Kidney capillary endothelial cell (primary cell): ENCODE data around the gene RTL10.

Experiments
- DNase-seq: peaks from one replicate; pipeline ENCODE4 v3.0.0-alpha.2; 2018; ENCODE audit warnings: low spot score

The RTL10 gene

DNA sequence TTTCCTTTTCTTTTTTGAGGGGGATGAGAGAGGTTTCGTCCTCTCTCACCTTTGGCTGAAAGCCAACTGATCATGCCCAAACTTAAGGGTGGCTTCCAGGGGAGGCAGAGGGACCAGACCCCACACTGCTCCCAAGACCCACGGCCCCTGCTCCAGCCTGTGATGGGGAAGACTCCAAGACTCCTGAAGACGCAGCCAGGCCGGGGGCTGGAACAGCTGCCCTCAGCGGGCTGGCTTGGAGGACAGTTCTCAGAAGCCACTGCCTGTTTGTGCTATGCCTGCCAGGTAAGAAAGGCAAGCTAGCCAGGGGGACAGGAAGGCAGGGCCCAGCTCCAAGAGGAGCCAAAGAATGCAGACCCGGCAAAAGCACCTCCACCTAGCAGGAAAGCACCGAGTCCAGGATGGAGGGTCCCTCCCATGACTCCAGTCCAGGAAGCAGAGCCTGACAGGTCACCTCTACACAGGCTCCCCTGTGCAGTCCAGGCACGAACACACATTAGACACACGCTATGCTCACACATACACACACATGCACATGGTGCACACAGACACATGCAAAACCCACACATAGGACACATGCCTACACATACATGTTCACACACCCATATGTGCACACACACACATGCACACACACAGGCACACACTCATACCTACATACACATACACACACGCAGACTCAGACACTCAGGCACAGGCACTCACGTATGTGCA, 31.3 kb downstream of the RTL10 start:
- DNase-seq, result no peak

GRCh38 chr22:19822301-19823117, 32.2 kb downstream of the RTL10 start:
- DNase-seq, result no peak

DNA sequence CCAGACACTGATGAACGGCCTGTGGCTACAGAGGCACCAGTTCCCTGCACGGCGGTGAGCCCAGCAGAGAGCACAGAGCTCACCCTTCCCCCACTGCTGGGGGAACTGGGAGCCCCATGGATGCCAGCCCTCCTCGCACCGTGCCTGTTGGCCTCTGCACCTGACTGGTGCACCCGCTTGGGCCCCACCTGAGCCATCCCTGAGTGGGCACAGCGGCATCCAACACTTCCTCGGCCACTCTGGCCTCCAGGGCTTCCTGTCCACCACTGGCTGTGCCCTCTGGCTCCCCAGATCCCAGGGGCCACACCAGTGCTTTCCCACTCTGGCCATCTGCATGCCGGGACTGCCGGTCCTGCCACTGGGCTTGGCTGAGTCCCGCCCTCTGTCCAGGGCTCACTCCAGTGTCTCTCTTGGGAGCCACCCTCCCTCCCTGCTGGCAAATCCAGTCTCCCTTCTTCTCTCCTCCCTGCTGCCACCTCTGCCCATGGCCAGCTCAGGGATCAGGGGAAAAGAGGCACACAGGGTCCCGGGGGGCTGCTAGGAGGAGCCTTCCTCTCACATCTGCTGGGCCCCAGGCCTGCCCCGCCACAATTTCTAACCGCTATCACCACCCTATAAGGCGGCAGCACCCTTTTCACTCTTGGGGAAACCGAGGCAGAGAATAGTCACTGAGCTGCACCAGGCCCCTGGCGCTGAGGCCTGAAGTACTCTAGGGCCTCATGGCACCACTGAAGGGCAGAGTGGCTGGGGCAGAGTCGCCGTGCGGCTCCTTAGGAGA, 33.0 kb downstream of the RTL10 start:
- no peak for DNase-seq

DNA sequence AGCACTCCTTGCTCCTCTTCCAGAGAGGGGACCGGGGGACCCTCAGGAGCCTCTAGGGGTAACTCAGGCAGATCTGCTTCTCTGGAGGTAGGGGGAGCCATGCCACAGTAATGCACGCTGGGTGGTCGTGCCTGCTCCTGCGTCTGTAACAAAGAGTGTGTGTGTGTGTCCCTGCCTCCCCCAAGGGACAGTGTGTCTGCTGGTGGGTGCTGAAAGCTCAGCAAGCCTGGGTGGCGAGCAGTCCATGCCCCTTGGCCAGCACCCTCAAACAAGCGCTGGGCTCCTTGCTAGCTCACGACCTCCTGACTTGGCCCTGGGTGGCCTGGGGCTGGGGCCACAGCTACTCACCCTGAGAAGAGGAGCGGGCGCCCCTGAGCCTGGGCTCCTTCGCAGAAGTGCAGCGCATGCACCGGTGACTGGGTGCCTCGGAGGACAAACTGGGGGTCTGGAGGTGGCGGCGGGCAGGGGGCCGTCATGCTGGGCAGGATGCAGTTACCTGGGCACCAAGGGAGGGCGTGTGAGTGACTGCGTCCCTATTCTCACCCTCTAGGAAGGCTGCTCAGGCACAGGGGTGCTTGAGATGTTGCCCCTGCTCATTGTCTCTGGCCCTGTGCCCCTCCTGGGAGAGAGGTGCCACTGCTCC, 33.7 kb downstream of the RTL10 start:
- no peak for DNase-seq

DNA sequence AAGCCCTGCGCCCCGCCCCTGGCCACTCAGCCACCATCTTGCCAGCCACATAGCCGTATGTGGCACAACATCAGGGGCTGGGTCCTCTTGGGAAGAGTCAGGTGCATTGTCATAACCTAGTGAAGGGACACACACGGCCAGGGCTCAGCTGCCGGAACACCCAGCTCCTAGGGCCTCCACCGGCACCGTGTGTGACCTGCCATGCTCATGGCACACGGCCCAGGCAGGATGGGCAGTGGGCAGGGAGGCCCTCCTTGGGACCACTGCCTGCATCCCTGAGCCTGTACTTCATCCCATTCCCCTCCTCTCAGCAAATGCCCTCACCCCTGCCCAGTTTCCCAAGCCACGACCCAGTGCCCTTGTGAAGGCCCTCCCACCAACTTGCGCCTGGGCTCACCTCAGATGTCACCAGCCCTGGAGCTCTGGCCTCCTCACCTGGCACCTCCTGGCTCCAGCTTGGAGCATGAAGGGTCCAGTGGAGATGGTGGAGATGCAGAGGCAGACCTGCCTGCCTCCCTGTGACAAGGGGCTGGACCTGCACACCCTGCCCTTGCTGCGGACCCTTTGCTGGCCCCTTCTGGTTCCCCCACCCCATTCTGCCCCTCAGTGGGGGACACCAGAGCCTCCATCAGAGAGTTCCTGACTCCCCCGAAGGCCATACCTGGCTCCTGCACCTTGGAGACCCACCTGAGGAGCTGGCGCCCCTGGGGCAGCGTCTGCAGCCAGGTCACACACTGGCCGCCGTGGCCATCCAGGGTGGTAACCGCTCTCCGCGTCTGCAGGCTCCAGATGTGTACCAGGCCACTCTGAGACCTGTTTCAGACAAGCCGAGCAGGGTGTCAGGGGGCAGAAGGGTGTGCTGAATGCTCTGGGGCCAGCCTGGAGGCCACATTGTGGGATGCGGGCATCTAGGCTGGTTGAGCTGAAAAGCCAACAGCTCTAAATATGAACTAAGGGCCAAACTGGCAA, 34.5 kb downstream of the RTL10 start:
- no peak for DNase-seq

GRCh38 chr22:19819208-19819910, 35.3 kb downstream of the RTL10 start:
- no peak for DNase-seq

DNA sequence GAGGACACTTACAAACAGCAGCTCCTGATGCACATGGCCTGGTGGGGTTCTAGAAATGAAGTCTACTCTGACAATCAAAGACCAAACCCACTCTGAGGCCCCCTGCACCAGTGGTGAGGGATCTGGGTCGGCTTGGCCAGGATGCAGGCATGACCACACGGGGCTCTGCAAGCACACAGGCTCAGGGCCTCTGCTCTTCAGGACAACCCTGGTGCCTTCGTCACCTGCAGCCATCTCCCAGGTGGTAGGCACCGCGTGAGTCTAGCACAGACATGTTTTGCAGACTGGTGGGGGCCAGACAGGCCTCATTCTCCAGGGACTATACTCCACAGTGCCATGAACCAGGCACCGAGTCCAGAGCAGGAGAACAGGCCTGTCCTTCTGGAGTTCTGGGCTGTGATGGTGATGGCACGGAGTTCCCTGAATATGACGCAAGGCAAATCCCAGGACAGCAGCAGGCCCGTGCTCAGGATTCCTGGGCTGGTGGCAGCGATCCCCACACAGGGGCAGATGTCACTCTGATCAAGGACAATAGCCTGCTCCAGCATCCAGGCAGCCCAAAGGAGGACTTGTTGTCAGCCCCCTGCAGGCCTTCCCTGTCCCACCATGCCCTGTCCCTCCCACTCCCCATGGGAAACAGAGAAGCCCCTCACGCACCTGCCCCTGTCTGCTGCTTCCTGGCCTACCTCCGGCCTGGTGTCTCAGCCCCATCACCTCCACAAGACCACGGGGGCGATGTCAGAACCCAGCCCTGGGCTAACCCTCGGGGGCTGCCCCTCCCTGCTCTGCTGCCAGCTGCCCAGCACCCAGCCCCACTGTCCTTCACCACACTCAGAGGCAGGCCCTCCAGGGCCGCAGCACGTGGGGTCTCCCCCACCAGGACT, 36.1 kb downstream of the RTL10 start:
- DNase-seq, result no peak

GRCh38 chr22:19816372-19817119, 38.1 kb downstream of the RTL10 start:
- no peak for DNase-seq

DNA sequence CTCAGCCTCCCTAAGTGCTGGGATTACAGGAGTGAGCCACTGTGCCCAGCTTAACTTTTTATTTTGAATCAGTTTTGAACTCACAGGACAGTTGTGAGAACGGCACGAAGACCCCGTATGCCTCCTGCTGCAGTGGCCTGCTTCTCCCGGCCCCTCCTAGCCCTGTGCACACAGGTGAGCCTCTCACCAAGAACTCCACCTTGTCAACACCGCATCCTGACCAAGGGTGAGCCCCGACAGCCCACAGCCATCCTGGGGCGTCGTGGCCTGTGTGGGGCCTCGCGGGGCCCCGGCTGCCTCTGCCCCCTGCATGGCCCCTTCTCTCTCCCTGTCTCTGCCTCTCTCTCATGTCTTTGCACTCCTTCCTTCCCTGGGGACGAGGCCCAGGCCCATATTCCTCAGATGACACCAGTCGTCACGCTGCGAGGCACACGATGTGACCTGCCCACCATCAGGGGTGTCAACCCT, 38.8 kb downstream of the RTL10 start:
- no peak for DNase-seq

- no peak for DNase-seq
Observed at GRCh38 chr22:19815093-19815822, 39.4 kb downstream of the RTL10 start.

DNA sequence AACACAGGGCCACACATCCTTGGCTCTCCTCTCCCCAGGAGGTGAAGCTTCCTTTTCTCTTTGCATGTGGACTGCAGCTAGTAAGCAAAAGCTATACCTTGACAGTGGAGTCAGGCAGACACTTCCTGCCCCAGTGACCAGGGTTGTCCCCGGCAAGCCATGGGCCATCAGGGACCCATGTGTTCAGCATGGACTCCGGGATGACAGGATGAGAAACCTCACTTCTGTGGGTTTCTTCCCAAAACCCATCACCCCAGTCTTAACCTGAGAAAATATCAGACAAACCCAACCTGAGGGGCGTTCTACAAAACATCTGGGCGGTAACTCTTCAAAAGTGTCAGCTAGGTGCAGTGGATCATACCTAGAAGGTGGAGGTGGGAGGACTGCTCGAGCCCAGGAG, 40.2 kb downstream of the RTL10 start:
- no peak for DNase-seq

DNA sequence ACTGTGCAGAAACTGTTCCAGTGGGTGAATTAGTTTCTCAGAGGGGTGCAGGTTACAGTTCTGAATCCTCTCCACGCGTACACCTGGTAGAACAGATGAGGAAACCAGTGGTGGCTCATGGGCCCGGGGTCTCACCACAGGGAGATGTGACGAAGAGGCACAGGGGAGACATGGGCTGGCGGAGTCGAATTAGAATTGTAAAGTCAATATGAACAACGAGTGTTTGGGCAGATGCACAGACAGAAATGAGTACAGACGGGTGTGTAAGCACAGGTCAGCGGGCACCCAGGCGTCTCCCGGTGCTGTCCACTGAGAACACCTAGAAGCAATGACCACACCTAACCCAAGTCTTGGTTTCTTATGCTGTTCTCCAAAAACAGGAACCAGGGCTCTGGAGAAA, 41.8 kb downstream of the RTL10 start:
- DNase-seq, result no peak

GRCh38 chr22:19811811-19812771, 42.6 kb downstream of the RTL10 start:
- DNase-seq, result no peak

DNA sequence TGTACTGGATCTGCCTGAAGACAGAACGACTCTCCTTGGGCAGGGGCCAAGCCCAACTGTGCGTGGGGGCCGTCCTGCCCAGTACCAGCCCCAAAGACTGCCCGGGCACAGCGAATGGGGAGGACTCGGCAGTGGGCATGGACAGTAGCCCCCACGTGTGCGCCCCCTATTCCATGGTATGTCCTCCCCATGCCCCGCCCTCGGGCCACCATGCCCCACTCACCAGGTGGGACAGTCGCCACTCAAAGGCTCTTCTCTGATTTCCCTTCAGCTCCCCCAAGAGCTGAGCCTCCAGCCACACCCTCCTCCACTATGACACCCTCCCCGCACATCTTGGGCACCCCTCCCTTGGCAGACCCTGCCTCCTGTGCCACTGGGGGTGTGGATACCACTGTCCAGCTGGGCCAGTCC, 43.5 kb downstream of the RTL10 start:
- no peak for DNase-seq

DNA sequence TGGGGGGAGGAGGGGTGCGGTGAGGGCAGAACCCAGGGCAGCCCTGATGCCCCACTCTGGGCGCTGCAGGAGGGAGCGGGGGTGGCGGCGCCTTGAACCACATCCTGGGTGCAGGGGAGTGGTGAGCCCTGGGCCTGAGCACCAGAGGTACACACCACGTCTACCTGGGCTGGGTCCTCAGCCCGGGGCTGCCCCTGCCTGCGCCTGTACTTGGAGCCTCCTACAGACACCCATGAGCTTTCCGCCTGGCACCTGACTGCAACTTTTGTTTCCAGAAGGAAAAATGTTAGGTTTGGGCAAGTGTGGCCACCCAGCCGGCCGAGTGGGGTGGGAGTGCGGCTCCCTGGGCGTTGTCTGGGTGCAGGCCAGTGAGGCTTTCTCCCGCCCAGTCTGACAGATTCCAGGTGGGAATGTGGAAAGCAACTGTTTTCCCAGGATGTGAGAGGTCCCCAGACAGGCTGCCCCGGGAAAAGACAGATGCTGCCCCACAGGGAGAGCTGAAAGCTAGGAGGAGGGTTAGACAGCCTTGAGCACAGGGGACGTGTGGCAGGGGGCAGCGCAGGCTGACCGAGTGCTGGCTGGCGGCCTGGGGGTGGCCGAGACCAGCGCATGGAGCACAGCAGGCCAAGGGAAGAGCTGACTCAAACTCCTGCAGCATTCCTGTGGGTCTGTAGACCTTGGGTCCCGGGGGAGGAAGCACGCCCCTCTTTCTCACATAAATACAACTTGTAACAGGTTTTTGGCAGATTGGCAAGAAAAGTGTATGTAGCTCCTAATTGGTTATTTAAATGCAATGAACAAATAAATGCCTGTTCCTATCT, 44.1 kb downstream of the RTL10 start:
- peak; percentile 16 for DNase-seq

DNA sequence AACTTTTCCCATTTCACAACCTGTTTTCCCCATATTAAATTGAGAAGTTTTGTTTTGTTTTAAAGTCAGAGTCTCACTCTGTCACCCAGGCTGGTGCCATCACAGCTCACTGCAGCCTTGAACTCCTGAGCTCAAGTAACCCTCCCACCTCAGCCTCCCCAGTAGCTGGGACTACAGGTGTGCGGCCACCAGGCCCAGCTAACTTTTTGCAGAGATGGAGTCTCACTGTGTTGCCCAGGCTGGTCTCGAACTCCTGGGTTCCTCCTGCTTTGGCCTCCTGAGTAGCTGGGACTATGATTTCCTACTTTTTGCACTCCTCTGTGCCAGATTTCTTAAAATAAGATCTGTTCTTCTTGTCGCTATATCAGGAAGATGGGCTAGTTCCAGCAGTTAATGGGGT, 44.9 kb downstream of the RTL10 start:
- no peak for DNase-seq
